GM12873 (cell line): Measurements from ENCODE around the gene CCNL1.

Experiments
- CTCF ChIP-seq: IDR thresholded peaks from 2 replicates; pipeline ENCODE4 v1.5.1; 2012; ENCODE audit warnings: low read depth, mild to moderate bottlenecking, moderate library complexity, low read length, control low read depth; ENCODE audit not compliant: insufficient read depth; ENCODE audit errors: missing control alignments

The CCNL1 gene

GRCh38 chr3:157152930-157153329, 7.0 kb downstream of the CCNL1 start:
- no peak for TF ChIP-seq CTCF

GRCh38 chr3:157152438-157152837, 7.5 kb downstream of the CCNL1 start:
- TF ChIP-seq CTCF = no peak

GRCh38 chr3:157151627-157152026, 8.3 kb downstream of the CCNL1 start:
- no peak for TF ChIP-seq CTCF

- no peak for TF ChIP-seq CTCF
These were observed 8.8 kb downstream of the CCNL1 start for GRCh38 chr3:157151151-157151550.

- no peak for TF ChIP-seq CTCF
These were observed 10.7 kb downstream of the CCNL1 start for GRCh38 chr3:157149136-157149696.

GRCh38 chr3:157148196-157148889, 11.6 kb downstream of the CCNL1 start:
- TF ChIP-seq CTCF = no peak

GRCh38 chr3:157147099-157147803, 12.7 kb downstream of the CCNL1 start:
- TF ChIP-seq CTCF = no peak
